ENCODE results near the gene BTK.

DNA sequence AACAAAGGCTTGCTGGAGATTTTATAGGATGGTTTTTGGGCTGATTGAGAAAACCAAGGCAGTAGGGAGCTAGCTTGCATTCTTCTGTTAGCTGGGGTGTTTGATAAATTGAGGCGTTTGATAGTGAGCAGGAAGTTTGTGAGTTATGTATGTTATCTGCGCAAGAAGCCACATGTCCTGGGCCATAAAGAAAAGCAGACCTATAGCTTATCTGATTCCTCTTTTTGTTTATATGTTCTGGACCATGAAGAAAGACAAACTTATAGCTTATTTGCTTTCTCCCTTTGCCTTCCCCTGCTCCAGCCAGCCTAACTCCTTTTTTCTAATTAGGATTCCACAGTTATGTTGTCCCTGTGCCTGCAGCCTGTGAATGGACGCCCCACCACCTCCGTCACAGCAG lies 31.2 kb upstream of the BTK start:
- TF ChIP-seq, protein P1, sequence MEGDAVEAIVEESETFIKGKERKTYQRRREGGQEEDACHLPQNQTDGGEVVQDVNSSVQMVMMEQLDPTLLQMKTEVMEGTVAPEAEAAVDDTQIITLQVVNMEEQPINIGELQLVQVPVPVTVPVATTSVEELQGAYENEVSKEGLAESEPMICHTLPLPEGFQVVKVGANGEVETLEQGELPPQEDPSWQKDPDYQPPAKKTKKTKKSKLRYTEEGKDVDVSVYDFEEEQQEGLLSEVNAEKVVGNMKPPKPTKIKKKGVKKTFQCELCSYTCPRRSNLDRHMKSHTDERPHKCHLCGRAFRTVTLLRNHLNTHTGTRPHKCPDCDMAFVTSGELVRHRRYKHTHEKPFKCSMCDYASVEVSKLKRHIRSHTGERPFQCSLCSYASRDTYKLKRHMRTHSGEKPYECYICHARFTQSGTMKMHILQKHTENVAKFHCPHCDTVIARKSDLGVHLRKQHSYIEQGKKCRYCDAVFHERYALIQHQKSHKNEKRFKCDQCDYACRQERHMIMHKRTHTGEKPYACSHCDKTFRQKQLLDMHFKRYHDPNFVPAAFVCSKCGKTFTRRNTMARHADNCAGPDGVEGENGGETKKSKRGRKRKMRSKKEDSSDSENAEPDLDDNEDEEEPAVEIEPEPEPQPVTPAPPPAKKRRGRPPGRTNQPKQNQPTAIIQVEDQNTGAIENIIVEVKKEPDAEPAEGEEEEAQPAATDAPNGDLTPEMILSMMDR (IDR thresholded peaks at IDR 0.05): no peak
- no peak for TF ChIP-seq POLR2A (IDR thresholded peaks at IDR 0.05)
- no peak for TF ChIP-seq POLR2AphosphoS5 (IDR thresholded peaks at IDR 0.05)

All from prostate gland (tissue), 2 donors.